ENCODE results near the gene LDLRAD4.

The LDLRAD4 gene

GRCh38 chr18:13431886-13432285, 213.3 kb downstream of the LDLRAD4 start:
- no peaks in the 10 kb centered on the region for H3K9me3 ChIP-seq (ENCODE audit: control insufficient read depth in 1 of 2, low read length in 2 of 2)
- H3K9ac ChIP-seq (ENCODE audit: low read depth in 1 of 2, low read length in 2 of 2): no peak overlapping the region
- no peaks in the 10 kb centered on the region for H3K27me3 ChIP-seq (ENCODE audit: control insufficient read depth in 1 of 2, insufficient read depth in 2 of 2, low read length in 2 of 2)
- no peak overlapping the region for H3K4me3 ChIP-seq (ENCODE audit: low read depth in 1 of 2, low read length in 2 of 2)
- no peaks in the 10 kb centered on the region for H3K4me1 ChIP-seq (ENCODE audit: control insufficient read depth in 1 of 2, insufficient read depth in 2 of 2, low read length in 2 of 2)
- H3K27ac ChIP-seq (ENCODE audit: low read depth, low read length): no peak overlapping the region
- H3K36me3 ChIP-seq (ENCODE audit: control insufficient read depth in 1 of 2, insufficient read depth in 2 of 2, low read length in 2 of 2): no peaks in the 10 kb centered on the region

GRCh38 chr18:13433125-13433524, 214.6 kb downstream of the LDLRAD4 start:
- no peaks in the 10 kb centered on the region for H3K36me3 ChIP-seq (ENCODE audit: control insufficient read depth in 1 of 2, insufficient read depth in 2 of 2, low read length in 2 of 2)
- H3K9ac ChIP-seq (ENCODE audit: low read depth in 1 of 2, low read length in 2 of 2): no peak overlapping the region
- H3K9me3 ChIP-seq (ENCODE audit: control insufficient read depth in 1 of 2, low read length in 2 of 2): no peaks in the 10 kb centered on the region
- no peak overlapping the region for H3K4me3 ChIP-seq (ENCODE audit: low read depth in 1 of 2, low read length in 2 of 2)
- no peaks in the 10 kb centered on the region for H3K4me1 ChIP-seq (ENCODE audit: control insufficient read depth in 1 of 2, insufficient read depth in 2 of 2, low read length in 2 of 2)
- no peak overlapping the region for H3K27ac ChIP-seq (ENCODE audit: low read depth, low read length)
- H3K27me3 ChIP-seq (ENCODE audit: control insufficient read depth in 1 of 2, insufficient read depth in 2 of 2, low read length in 2 of 2): no peaks in the 10 kb centered on the region

GRCh38 chr18:13433685-13434084, 215.1 kb downstream of the LDLRAD4 start:
- H3K27ac ChIP-seq (ENCODE audit: low read depth, low read length): no peak overlapping the region
- H3K4me1 ChIP-seq (ENCODE audit: control insufficient read depth in 1 of 2, insufficient read depth in 2 of 2, low read length in 2 of 2): no peaks in the 10 kb centered on the region
- no peaks in the 10 kb centered on the region for H3K9me3 ChIP-seq (ENCODE audit: control insufficient read depth in 1 of 2, low read length in 2 of 2)
- H3K27me3 ChIP-seq (ENCODE audit: control insufficient read depth in 1 of 2, insufficient read depth in 2 of 2, low read length in 2 of 2): no peaks in the 10 kb centered on the region
- H3K4me3 ChIP-seq (ENCODE audit: low read depth in 1 of 2, low read length in 2 of 2): no peak overlapping the region
- no peaks in the 10 kb centered on the region for H3K36me3 ChIP-seq (ENCODE audit: control insufficient read depth in 1 of 2, insufficient read depth in 2 of 2, low read length in 2 of 2)
- no peak overlapping the region for H3K9ac ChIP-seq (ENCODE audit: low read depth in 1 of 2, low read length in 2 of 2)

- Histone ChIP-seq H3K4me1 (ENCODE audit: control insufficient read depth in 1 of 2, insufficient read depth in 2 of 2, low read length in 2 of 2) (no peaks in the 10 kb centered on the region), H3K9me3 (ENCODE audit: control insufficient read depth in 1 of 2, low read length in 2 of 2) (no peaks in the 10 kb centered on the region), H3K9ac (ENCODE audit: low read depth in 1 of 2, low read length in 2 of 2) (no peak overlapping the region), H3K27ac (ENCODE audit: low read depth, low read length) (no peak overlapping the region), H3K4me3 (ENCODE audit: low read depth in 1 of 2, low read length in 2 of 2) (no peak overlapping the region), H3K36me3 (ENCODE audit: control insufficient read depth in 1 of 2, insufficient read depth in 2 of 2, low read length in 2 of 2) (peaks cover 0 to 5% of the 10 kb centered on the region in 2 donors), H3K27me3 (ENCODE audit: control insufficient read depth in 1 of 2, insufficient read depth in 2 of 2, low read length in 2 of 2) (no peaks in the 10 kb centered on the region)
Measured at GRCh38 chr18:13434854-13435253, 216.3 kb downstream of the LDLRAD4 start.

GRCh38 chr18:13435586-13436333, 217.2 kb downstream of the LDLRAD4 start:
- H3K9ac ChIP-seq (ENCODE audit: low read depth in 1 of 2, low read length in 2 of 2): no peak overlapping the region

GRCh38 chr18:13436576-13436975, 218.0 kb downstream of the LDLRAD4 start:
- H3K9ac ChIP-seq (ENCODE audit: low read depth in 1 of 2, low read length in 2 of 2): no peak overlapping the region
- H3K27me3 ChIP-seq (ENCODE audit: control insufficient read depth in 1 of 2, insufficient read depth in 2 of 2, low read length in 2 of 2): no peaks in the 10 kb centered on the region

More at GRCh38 chr18:13435586-13436333, 217.2 kb downstream of the LDLRAD4 start:
- peaks cover 0 to 10% of the 10 kb centered on the region in 2 donors for H3K36me3 ChIP-seq (ENCODE audit: control insufficient read depth in 1 of 2, insufficient read depth in 2 of 2, low read length in 2 of 2)
- no peaks in the 10 kb centered on the region for H3K27me3 ChIP-seq (ENCODE audit: control insufficient read depth in 1 of 2, insufficient read depth in 2 of 2, low read length in 2 of 2)
- no peaks in the 10 kb centered on the region for H3K9me3 ChIP-seq (ENCODE audit: control insufficient read depth in 1 of 2, low read length in 2 of 2)
- H3K4me3 ChIP-seq (ENCODE audit: low read depth in 1 of 2, low read length in 2 of 2): no peak overlapping the region
- H3K4me1 ChIP-seq (ENCODE audit: control insufficient read depth in 1 of 2, insufficient read depth in 2 of 2, low read length in 2 of 2): no peaks in the 10 kb centered on the region
- no peak overlapping the region for H3K27ac ChIP-seq (ENCODE audit: low read depth, low read length)

GRCh38 chr18:13437034-13437433, 218.5 kb downstream of the LDLRAD4 start:
- Histone ChIP-seq H3K4me1 (ENCODE audit: control insufficient read depth in 1 of 2, insufficient read depth in 2 of 2, low read length in 2 of 2) (no peaks in the 10 kb centered on the region), H3K36me3 (ENCODE audit: control insufficient read depth in 1 of 2, insufficient read depth in 2 of 2, low read length in 2 of 2) (peaks cover 0 to 17% of the 10 kb centered on the region in 2 donors), H3K27ac (ENCODE audit: low read depth, low read length) (no peak overlapping the region), H3K27me3 (ENCODE audit: control insufficient read depth in 1 of 2, insufficient read depth in 2 of 2, low read length in 2 of 2) (no peaks in the 10 kb centered on the region), H3K9ac (ENCODE audit: low read depth in 1 of 2, low read length in 2 of 2) (no peak overlapping the region), H3K9me3 (ENCODE audit: control insufficient read depth in 1 of 2, low read length in 2 of 2) (no peaks in the 10 kb centered on the region), H3K4me3 (ENCODE audit: low read depth in 1 of 2, low read length in 2 of 2) (no peak overlapping the region)

More at GRCh38 chr18:13436576-13436975, 218.0 kb downstream of the LDLRAD4 start:
- Histone ChIP-seq H3K4me1 (ENCODE audit: control insufficient read depth in 1 of 2, insufficient read depth in 2 of 2, low read length in 2 of 2) (no peaks in the 10 kb centered on the region), H3K4me3 (ENCODE audit: low read depth in 1 of 2, low read length in 2 of 2) (no peak overlapping the region), H3K27ac (ENCODE audit: low read depth, low read length) (no peak overlapping the region), H3K36me3 (ENCODE audit: control insufficient read depth in 1 of 2, insufficient read depth in 2 of 2, low read length in 2 of 2) (peaks cover 0 to 17% of the 10 kb centered on the region in 2 donors), H3K9me3 (ENCODE audit: control insufficient read depth in 1 of 2, low read length in 2 of 2) (no peaks in the 10 kb centered on the region)

GRCh38 chr18:13437796-13438506, 219.4 kb downstream of the LDLRAD4 start:
- Histone ChIP-seq H3K4me3 (ENCODE audit: low read depth in 1 of 2, low read length in 2 of 2) (no peak overlapping the region), H3K27me3 (ENCODE audit: control insufficient read depth in 1 of 2, insufficient read depth in 2 of 2, low read length in 2 of 2) (no peaks in the 10 kb centered on the region), H3K9ac (ENCODE audit: low read depth in 1 of 2, low read length in 2 of 2) (no peak overlapping the region), H3K4me1 (ENCODE audit: control insufficient read depth in 1 of 2, insufficient read depth in 2 of 2, low read length in 2 of 2) (no peaks in the 10 kb centered on the region), H3K27ac (ENCODE audit: low read depth, low read length) (no peak overlapping the region), H3K36me3 (ENCODE audit: control insufficient read depth in 1 of 2, insufficient read depth in 2 of 2, low read length in 2 of 2) (peaks cover 0 to 17% of the 10 kb centered on the region in 2 donors), H3K9me3 (ENCODE audit: control insufficient read depth in 1 of 2, low read length in 2 of 2) (no peaks in the 10 kb centered on the region)

GRCh38 chr18:13438507-13439056, 220.0 kb downstream of the LDLRAD4 start:
- Histone ChIP-seq H3K9me3 (ENCODE audit: control insufficient read depth in 1 of 2, low read length in 2 of 2) (no peaks in the 10 kb centered on the region), H3K4me1 (ENCODE audit: control insufficient read depth in 1 of 2, insufficient read depth in 2 of 2, low read length in 2 of 2) (no peaks in the 10 kb centered on the region), H3K9ac (ENCODE audit: low read depth in 1 of 2, low read length in 2 of 2) (no peak overlapping the region), H3K27me3 (ENCODE audit: control insufficient read depth in 1 of 2, insufficient read depth in 2 of 2, low read length in 2 of 2) (no peaks in the 10 kb centered on the region), H3K36me3 (ENCODE audit: control insufficient read depth in 1 of 2, insufficient read depth in 2 of 2, low read length in 2 of 2) (peaks cover 0 to 17% of the 10 kb centered on the region in 2 donors), H3K4me3 (ENCODE audit: low read depth in 1 of 2, low read length in 2 of 2) (no peak overlapping the region), H3K27ac (ENCODE audit: low read depth, low read length) (no peak overlapping the region)

GRCh38 chr18:13439461-13439860, 220.9 kb downstream of the LDLRAD4 start:
- Histone ChIP-seq H3K4me3 (ENCODE audit: low read depth in 1 of 2, low read length in 2 of 2) (no peak overlapping the region), H3K9me3 (ENCODE audit: control insufficient read depth in 1 of 2, low read length in 2 of 2) (no peaks in the 10 kb centered on the region), H3K4me1 (ENCODE audit: control insufficient read depth in 1 of 2, insufficient read depth in 2 of 2, low read length in 2 of 2) (no peaks in the 10 kb centered on the region), H3K9ac (ENCODE audit: low read depth in 1 of 2, low read length in 2 of 2) (no peak overlapping the region), H3K27ac (ENCODE audit: low read depth, low read length) (no peak overlapping the region), H3K36me3 (ENCODE audit: control insufficient read depth in 1 of 2, insufficient read depth in 2 of 2, low read length in 2 of 2) (peaks cover 0 to 17% of the 10 kb centered on the region in 2 donors), H3K27me3 (ENCODE audit: control insufficient read depth in 1 of 2, insufficient read depth in 2 of 2, low read length in 2 of 2) (no peaks in the 10 kb centered on the region)

All from duodenal mucosa (tissue), 2 donors.